PC-9 (cell line): Measurements from ENCODE around the gene EPM2AIP1.

Experiments
- EZH2 ChIP-seq: fragments of 200-600 bp; sonication (generic); IDR thresholded peaks from 2 replicates; pipeline ENCODE4 v1.8.0; 2017; ENCODE audit warnings: antibody characterized with exemption, low read depth
- TF ChIP-seq, protein P1 (sequence below): fragments of 200-600 bp; sonication (generic); conservative IDR thresholded peaks from 2 replicates; pipeline ENCODE4 v1.6.1; 2017; ENCODE audit warnings: mixed run types, antibody characterized with exemption, mild to moderate bottlenecking, moderate library complexity

DNA sequence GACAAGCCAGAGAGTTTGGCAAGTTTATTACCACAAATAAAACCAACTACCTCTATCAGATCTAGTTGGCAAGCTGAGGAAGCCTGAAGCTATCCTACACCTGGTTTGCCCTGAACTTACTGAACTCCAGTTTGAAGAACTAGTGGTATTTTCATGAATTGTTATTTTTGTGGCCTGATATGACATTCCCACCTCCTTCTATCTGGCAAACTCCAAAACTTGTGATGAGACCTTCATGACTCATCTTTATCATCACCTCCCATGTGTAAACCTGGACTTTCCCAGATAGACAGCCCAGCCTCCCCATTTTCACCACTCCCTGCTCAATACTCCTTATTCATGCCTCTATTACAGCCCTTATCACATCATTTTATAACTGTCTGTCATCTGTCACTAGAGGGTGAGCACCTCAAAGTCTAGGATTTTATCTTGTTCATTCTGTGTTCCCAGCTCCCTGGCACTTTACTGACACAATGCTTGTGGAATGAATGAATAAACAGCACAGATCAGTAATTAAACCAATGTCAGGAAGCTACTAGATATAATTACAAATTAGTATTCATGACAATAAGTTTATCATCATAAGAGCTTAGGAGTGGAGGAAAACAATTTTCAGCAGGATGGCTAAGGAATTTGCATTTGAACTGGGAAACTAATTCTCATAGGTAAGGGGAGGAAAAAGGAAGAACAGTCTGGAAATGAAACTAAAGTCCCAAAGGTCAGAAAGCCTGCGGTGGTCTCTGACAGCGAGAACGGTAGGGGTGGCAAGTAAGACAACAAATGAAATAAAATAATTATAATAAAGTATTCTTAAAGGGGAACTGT is 34.9 kb downstream of the EPM2AIP1 start:
- TF ChIP-seq, protein P1, sequence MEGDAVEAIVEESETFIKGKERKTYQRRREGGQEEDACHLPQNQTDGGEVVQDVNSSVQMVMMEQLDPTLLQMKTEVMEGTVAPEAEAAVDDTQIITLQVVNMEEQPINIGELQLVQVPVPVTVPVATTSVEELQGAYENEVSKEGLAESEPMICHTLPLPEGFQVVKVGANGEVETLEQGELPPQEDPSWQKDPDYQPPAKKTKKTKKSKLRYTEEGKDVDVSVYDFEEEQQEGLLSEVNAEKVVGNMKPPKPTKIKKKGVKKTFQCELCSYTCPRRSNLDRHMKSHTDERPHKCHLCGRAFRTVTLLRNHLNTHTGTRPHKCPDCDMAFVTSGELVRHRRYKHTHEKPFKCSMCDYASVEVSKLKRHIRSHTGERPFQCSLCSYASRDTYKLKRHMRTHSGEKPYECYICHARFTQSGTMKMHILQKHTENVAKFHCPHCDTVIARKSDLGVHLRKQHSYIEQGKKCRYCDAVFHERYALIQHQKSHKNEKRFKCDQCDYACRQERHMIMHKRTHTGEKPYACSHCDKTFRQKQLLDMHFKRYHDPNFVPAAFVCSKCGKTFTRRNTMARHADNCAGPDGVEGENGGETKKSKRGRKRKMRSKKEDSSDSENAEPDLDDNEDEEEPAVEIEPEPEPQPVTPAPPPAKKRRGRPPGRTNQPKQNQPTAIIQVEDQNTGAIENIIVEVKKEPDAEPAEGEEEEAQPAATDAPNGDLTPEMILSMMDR, result no peak
- TF ChIP-seq EZH2, result no peak
